Kidney epithelial cell (primary cell): Measurements from ENCODE around the gene CYBC1. TPM values are rescaled to one million over a fixed set of nuclear protein-coding genes. Genes with fewer than 3 reads are reported as not detected.
"Not testable (repeated sequence)": the region's sequence is repeated elsewhere in the genome, so short reads cannot be mapped to it uniquely, and the experiment has no call there.

Experiments used
- DNase-seq: peaks from one replicate; pipeline ENCODE4 v3.0.0-alpha.2; 2010; ENCODE audit warnings: low read depth
- H3K27me3 ChIP-seq: 2 replicates; pipeline ENCODE4 v1.6.0; 2011; ENCODE audit warnings: low read length; ENCODE audit not compliant: control insufficient read depth, insufficient read depth
- H3K36me3 ChIP-seq: 2 replicates; pipeline ENCODE4 v1.5.1; 2011; ENCODE audit warnings: low read length; ENCODE audit not compliant: control insufficient read depth, insufficient read depth
- H3K4me3 ChIP-seq: 2 replicates; pipeline ENCODE4 v1.5.1; 2011; ENCODE audit warnings: low read depth, mild to moderate bottlenecking, control low read depth, low read length
- total RNA-seq: library from RNA; depleted of rRNA; stranded (reverse); fragments of >200 nt; gene quantifications from 2 replicates; pipeline ENCODE4 v1.2.3, GENCODE V29; 2015
- TF ChIP-seq, protein P1 (sequence below): IDR thresholded peaks from 2 replicates; pipeline ENCODE4 v1.5.1; 2011; ENCODE audit warnings: mild to moderate bottlenecking, moderate library complexity, low read length, control low read depth, inconsistent platforms; ENCODE audit not compliant: insufficient read depth, poor library complexity, severe bottlenecking

CYBC1 gene
- total RNA-seq, 1 donor from 2014 or later, result 76.0 TPM

GRCh38 chr17:82457929-82458178 lies 7.3 kb upstream of the CYBC1 start:
- Histone ChIP-seq H3K36me3 (no peaks in the 10 kb centered on the region), H3K27me3 (no peaks in the 10 kb centered on the region), H3K4me3 (peak overlapping the region; percentile 56)
- TF ChIP-seq, protein P1, sequence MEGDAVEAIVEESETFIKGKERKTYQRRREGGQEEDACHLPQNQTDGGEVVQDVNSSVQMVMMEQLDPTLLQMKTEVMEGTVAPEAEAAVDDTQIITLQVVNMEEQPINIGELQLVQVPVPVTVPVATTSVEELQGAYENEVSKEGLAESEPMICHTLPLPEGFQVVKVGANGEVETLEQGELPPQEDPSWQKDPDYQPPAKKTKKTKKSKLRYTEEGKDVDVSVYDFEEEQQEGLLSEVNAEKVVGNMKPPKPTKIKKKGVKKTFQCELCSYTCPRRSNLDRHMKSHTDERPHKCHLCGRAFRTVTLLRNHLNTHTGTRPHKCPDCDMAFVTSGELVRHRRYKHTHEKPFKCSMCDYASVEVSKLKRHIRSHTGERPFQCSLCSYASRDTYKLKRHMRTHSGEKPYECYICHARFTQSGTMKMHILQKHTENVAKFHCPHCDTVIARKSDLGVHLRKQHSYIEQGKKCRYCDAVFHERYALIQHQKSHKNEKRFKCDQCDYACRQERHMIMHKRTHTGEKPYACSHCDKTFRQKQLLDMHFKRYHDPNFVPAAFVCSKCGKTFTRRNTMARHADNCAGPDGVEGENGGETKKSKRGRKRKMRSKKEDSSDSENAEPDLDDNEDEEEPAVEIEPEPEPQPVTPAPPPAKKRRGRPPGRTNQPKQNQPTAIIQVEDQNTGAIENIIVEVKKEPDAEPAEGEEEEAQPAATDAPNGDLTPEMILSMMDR, result no peak
- peak; percentile 67 for DNase-seq

- no peak for DNase-seq
- Histone ChIP-seq H3K36me3 (no peaks in the 10 kb centered on the region), H3K4me3 (peak overlapping the region; percentile 56), H3K27me3 (no peaks in the 10 kb centered on the region)
- TF ChIP-seq, protein P1, result no peak
Observed at GRCh38 chr17:82457073-82457928, 6.7 kb upstream of the CYBC1 start.

DNA sequence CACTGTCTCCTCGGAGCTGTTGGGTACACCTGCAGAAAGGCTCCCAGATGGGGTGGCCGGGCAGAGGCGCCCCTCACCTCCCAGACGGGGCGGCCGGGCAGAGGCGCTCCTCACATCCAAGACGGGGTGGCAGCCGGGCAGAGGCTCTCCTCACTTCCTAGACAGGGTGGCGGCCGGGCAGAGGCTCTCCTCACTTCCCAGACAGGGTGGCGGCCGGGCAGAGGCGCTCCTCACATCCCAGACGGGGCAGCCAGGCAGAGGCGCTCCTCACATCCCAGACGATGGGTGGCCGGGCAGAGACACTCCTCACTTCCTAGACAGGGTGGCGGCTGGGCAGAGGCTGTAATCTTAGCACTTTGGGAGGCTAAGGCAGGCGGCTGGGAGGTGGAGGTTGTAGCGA lies 3.2 kb upstream of the CYBC1 start:
- not testable (repeated sequence) for H3K36me3 ChIP-seq, H3K4me3 ChIP-seq, H3K27me3 ChIP-seq, DNase-seq

- not testable (repeated sequence) for H3K4me3 ChIP-seq
Observed at GRCh38 chr17:82453151-82453550, 2.6 kb upstream of the CYBC1 start.

DNA sequence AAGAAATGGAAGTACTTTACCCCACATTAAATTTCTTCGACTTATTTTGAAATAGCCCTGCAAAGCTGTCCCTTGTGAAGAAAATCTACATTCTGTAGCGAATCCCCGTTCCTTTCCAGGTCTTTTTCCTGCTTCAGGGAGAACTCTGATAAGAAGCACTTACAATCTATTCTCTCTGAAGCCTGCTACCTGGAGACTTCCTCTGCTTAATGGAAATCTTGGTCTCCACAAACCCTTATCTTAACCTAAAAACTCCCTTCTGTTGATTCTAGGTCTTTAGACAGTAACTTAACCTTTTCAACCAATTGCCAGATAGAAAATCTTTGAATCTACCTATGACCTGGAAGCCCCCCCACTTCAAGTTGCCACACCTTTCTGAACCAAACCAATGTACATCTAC lies 1.6 kb upstream of the CYBC1 start:
- H3K27me3 ChIP-seq, result no peaks in the 10 kb centered on the region
- TF ChIP-seq, protein P1, result no peak
- H3K4me3 ChIP-seq, result no peak overlapping the region
- DNase-seq, result no peak
- no peaks in the 10 kb centered on the region for H3K36me3 ChIP-seq

More at GRCh38 chr17:82453151-82453550, 2.6 kb upstream of the CYBC1 start:
- not testable (repeated sequence) for DNase-seq, H3K27me3 ChIP-seq, H3K36me3 ChIP-seq

DNA sequence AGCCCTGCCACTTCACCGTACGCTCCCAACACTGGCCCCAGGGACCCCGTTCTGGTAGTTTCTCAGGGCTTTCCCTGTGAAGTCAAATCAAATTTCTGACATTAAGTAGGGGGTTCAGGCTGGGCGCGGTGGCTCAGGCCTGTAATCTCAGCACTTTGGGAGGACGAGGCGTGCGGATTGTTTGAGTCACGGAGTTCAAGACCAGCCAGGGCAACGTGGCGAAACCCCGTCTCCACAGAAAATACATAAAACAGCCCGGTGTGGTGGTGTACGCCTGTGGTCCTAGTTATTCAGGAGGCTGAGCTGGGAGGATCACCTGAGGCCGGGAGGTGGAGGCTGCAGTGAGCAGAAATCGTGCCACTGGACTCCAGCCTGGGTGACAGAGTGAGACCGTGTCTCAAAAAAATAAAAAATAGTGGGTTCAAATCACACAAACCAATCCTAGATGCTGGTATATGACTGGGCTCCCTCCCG lies 632 bp downstream of the CYBC1 start:
- no peaks in the 10 kb centered on the region for H3K36me3 ChIP-seq
- H3K4me3 ChIP-seq, result peak overlapping the region; percentile 75
- H3K27me3 ChIP-seq, result no peaks in the 10 kb centered on the region
- TF ChIP-seq, protein P1, result no peak
- DNase-seq, result no peak
